ENCODE measurements around the gene OST4.

GRCh38 chr2:27109083-27109482, 37.6 kb upstream of the OST4 start:
- TF ChIP-seq, protein P1, sequence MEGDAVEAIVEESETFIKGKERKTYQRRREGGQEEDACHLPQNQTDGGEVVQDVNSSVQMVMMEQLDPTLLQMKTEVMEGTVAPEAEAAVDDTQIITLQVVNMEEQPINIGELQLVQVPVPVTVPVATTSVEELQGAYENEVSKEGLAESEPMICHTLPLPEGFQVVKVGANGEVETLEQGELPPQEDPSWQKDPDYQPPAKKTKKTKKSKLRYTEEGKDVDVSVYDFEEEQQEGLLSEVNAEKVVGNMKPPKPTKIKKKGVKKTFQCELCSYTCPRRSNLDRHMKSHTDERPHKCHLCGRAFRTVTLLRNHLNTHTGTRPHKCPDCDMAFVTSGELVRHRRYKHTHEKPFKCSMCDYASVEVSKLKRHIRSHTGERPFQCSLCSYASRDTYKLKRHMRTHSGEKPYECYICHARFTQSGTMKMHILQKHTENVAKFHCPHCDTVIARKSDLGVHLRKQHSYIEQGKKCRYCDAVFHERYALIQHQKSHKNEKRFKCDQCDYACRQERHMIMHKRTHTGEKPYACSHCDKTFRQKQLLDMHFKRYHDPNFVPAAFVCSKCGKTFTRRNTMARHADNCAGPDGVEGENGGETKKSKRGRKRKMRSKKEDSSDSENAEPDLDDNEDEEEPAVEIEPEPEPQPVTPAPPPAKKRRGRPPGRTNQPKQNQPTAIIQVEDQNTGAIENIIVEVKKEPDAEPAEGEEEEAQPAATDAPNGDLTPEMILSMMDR (conservative IDR thresholded peaks at IDR 0.05; ENCODE audit: low read depth, low read length): no peak
- TF ChIP-seq EZH2 (IDR thresholded peaks at IDR 0.05; ENCODE audit: low read length, unreplicated experiment) (no peak), EZH2phosphoT487 (IDR thresholded peaks at IDR 0.05; ENCODE audit: borderline replicate concordance, low read length) (no peak)

Data from PC-3 (cell line).